SK-N-SH (cell line): ENCODE results near the gene CSRNP2.

Source experiments
- FOXM1 ChIP-seq: IDR thresholded peaks from 2 replicates; pipeline ENCODE4 v1.4.0; 2012; ENCODE audit warnings: low read depth, mild to moderate bottlenecking
- JUND ChIP-seq: IDR thresholded peaks from 2 replicates; pipeline ENCODE4 v1.4.0; 2012
- MXI1 ChIP-seq: IDR thresholded peaks from 2 replicates; pipeline ENCODE4 v1.6.1; 2012; ENCODE audit warnings: mild to moderate bottlenecking, low read depth, low read length, improper control_type of control experiment
- NFIC ChIP-seq: IDR thresholded peaks from 2 replicates; pipeline ENCODE4 v1.4.0; 2012; ENCODE audit warnings: borderline replicate concordance
- POLR2AphosphoS5 ChIP-seq: IDR thresholded peaks from 2 replicates; pipeline ENCODE4 v1.6.1; 2012; ENCODE audit warnings: low read depth, low read length
- RAD21 ChIP-seq: IDR thresholded peaks from 2 replicates; pipeline ENCODE4 v1.6.1; 2012; ENCODE audit warnings: mild to moderate bottlenecking, low read length
- SIN3A ChIP-seq: IDR thresholded peaks from 2 replicates; pipeline ENCODE4 v1.6.1; 2012; ENCODE audit warnings: low read depth, mild to moderate bottlenecking, low read length, moderate library complexity, borderline replicate concordance
- TF ChIP-seq, protein P1 (sequence below): fragments of 150-350 bp; IDR thresholded peaks from 2 replicates; pipeline ENCODE4 v1.6.1; 2017; ENCODE audit warnings: antibody characterized with exemption, low read length, low read depth, borderline replicate concordance
- TF ChIP-seq, protein P2 (sequence below): fragments of 200-600 bp; sonication (generic); IDR thresholded peaks from 2 replicates; pipeline ENCODE4 v1.6.1; 2017; ENCODE audit warnings: antibody characterized with exemption, mild to moderate bottlenecking, moderate library complexity
- TF ChIP-seq, protein P3 (sequence below): IDR thresholded peaks from 2 replicates; pipeline ENCODE4 v1.6.1; 2012; ENCODE audit warnings: mild to moderate bottlenecking, low read depth, low read length, moderate library complexity
- TF ChIP-seq, protein P4 (sequence below): IDR thresholded peaks from 2 replicates; pipeline ENCODE4 v1.4.0; 2012; ENCODE audit warnings: low read depth
- TF ChIP-seq, protein P5 (sequence below): fragments of 150-350 bp; IDR thresholded peaks from 2 replicates; pipeline ENCODE4 v1.6.1; 2016; ENCODE audit warnings: mild to moderate bottlenecking, low read depth, low read length

DNA sequence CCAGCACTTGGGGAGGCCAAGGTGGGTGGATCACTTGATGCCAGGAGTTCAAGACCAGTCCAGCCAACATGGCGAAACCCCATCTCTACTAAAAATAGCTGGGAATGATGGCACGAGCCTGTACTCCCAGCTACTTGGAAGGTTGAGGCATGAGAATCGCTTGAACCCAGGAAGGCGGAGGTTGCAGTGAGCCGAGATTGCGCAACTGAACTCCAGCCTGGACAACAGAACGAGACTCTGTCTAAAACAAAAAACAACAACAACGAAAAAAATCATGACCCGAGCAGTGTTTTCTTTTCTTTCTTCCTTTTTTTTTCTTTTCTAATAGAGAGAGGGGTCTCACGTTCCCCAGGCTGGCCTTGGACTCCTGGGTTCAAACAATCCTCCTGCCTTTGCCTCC, 3.5 kb upstream of the CSRNP2 start:
- TF ChIP-seq, protein P1, sequence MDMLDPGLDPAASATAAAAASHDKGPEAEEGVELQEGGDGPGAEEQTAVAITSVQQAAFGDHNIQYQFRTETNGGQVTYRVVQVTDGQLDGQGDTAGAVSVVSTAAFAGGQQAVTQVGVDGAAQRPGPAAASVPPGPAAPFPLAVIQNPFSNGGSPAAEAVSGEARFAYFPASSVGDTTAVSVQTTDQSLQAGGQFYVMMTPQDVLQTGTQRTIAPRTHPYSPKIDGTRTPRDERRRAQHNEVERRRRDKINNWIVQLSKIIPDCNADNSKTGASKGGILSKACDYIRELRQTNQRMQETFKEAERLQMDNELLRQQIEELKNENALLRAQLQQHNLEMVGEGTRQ = no peak
- TF ChIP-seq, protein P2, sequence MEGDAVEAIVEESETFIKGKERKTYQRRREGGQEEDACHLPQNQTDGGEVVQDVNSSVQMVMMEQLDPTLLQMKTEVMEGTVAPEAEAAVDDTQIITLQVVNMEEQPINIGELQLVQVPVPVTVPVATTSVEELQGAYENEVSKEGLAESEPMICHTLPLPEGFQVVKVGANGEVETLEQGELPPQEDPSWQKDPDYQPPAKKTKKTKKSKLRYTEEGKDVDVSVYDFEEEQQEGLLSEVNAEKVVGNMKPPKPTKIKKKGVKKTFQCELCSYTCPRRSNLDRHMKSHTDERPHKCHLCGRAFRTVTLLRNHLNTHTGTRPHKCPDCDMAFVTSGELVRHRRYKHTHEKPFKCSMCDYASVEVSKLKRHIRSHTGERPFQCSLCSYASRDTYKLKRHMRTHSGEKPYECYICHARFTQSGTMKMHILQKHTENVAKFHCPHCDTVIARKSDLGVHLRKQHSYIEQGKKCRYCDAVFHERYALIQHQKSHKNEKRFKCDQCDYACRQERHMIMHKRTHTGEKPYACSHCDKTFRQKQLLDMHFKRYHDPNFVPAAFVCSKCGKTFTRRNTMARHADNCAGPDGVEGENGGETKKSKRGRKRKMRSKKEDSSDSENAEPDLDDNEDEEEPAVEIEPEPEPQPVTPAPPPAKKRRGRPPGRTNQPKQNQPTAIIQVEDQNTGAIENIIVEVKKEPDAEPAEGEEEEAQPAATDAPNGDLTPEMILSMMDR = no peak
- TF ChIP-seq MXI1 (no peak), POLR2AphosphoS5 (no peak), RAD21 (no peak), JUND (no peak), FOXM1 (no peak), SIN3A (no peak), NFIC (no peak)
- TF ChIP-seq, protein P3, sequence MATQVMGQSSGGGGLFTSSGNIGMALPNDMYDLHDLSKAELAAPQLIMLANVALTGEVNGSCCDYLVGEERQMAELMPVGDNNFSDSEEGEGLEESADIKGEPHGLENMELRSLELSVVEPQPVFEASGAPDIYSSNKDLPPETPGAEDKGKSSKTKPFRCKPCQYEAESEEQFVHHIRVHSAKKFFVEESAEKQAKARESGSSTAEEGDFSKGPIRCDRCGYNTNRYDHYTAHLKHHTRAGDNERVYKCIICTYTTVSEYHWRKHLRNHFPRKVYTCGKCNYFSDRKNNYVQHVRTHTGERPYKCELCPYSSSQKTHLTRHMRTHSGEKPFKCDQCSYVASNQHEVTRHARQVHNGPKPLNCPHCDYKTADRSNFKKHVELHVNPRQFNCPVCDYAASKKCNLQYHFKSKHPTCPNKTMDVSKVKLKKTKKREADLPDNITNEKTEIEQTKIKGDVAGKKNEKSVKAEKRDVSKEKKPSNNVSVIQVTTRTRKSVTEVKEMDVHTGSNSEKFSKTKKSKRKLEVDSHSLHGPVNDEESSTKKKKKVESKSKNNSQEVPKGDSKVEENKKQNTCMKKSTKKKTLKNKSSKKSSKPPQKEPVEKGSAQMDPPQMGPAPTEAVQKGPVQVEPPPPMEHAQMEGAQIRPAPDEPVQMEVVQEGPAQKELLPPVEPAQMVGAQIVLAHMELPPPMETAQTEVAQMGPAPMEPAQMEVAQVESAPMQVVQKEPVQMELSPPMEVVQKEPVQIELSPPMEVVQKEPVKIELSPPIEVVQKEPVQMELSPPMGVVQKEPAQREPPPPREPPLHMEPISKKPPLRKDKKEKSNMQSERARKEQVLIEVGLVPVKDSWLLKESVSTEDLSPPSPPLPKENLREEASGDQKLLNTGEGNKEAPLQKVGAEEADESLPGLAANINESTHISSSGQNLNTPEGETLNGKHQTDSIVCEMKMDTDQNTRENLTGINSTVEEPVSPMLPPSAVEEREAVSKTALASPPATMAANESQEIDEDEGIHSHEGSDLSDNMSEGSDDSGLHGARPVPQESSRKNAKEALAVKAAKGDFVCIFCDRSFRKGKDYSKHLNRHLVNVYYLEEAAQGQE = no peak
- TF ChIP-seq, protein P4, sequence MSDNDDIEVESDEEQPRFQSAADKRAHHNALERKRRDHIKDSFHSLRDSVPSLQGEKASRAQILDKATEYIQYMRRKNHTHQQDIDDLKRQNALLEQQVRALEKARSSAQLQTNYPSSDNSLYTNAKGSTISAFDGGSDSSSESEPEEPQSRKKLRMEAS = no peak
- TF ChIP-seq, protein P5, sequence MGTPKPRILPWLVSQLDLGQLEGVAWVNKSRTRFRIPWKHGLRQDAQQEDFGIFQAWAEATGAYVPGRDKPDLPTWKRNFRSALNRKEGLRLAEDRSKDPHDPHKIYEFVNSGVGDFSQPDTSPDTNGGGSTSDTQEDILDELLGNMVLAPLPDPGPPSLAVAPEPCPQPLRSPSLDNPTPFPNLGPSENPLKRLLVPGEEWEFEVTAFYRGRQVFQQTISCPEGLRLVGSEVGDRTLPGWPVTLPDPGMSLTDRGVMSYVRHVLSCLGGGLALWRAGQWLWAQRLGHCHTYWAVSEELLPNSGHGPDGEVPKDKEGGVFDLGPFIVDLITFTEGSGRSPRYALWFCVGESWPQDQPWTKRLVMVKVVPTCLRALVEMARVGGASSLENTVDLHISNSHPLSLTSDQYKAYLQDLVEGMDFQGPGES = no peak
